SK-N-SH (cell line): ENCODE measurements around the gene RNF167. TPM values are rescaled to one million over a fixed set of nuclear protein-coding genes. Genes with fewer than 3 reads are reported as not detected.

Experiments
- CTCF ChIA-PET: fragments of 300-600, 350-600 bp; formaldehyde crosslinking; extraction: SDS; loops from one replicate; lab custom pipeline; 2021; lab: Yijun Ruan, JAX
- POLR2A ChIA-PET: fragments of 350-600 bp; sonication (Branson Sonifier 250); formaldehyde crosslinking; extraction: SDS; loops from one replicate; lab custom pipeline; 2020; ENCODE audit warnings: antibody characterized with exemption, inconsistent platforms; lab: Yijun Ruan, JAX
- DNase-seq: peaks from one replicate; pipeline ENCODE4 v3.0.0; 2012
- H2AFZ ChIP-seq: fragments of 200-600 bp; sonication (generic); 2 replicates; pipeline ENCODE4 v1.8.1; 2016; ENCODE audit warnings: antibody characterized with exemption, mild to moderate bottlenecking, low read depth
- H3F3A ChIP-seq: fragments of 200-600 bp; sonication (generic); replicated peaks from 2 replicates; pipeline ENCODE3; 2016; ENCODE audit warnings: antibody characterized with exemption, mild to moderate bottlenecking; ENCODE audit not compliant: insufficient read depth
- H3K27ac ChIP-seq, 2 experiments: fragments of 200-500 bp in 1 of 2; fragments of 200-600 bp in 1 of 2; sonication (Bioruptor generic) in 1 of 2; sonication (generic), shearing (Covaris generic) in 1 of 2; 2 replicates each; pipeline versions ENCODE4 v1.5.1 to v1.6.1; 2014 to 2016; ENCODE audit warnings: low read depth in 2 of 2, inconsistent platforms in 1 of 2, low read length in 1 of 2, mild to moderate bottlenecking in 1 of 2, mixed read lengths in 1 of 2
- H3K27me3 ChIP-seq: fragments of 200-600 bp; sonication (generic), shearing (Covaris generic); 2 replicates; pipeline ENCODE4 v1.6.1; 2016; ENCODE audit warnings: mixed run types; ENCODE audit not compliant: insufficient read depth
- H3K36me3 ChIP-seq, 2 experiments: fragments of 200-500 bp in 1 of 2; fragments of 200-600 bp in 1 of 2; sonication (Bioruptor generic) in 1 of 2; sonication (generic) in 1 of 2; replicated peaks in 1 of 2; 2 replicates each; pipeline versions ENCODE3 to v1.5.1; 2014 to 2016; ENCODE audit warnings: low read length in 1 of 2, mild to moderate bottlenecking in 1 of 2; ENCODE audit not compliant: insufficient read depth in 2 of 2, control insufficient read depth in 1 of 2
- H3K4me1 ChIP-seq, 2 experiments: fragments of 200-500 bp in 1 of 2; fragments of 200-600 bp in 1 of 2; sonication (Bioruptor generic) in 1 of 2; sonication (generic), shearing (Covaris generic) in 1 of 2; 2 replicates each; pipeline versions ENCODE4 v1.5.1 to v1.6.1; 2014 to 2016; ENCODE audit warnings: low read depth in 1 of 2, low read length in 1 of 2, mixed run types in 1 of 2; ENCODE audit not compliant: insufficient read depth in 2 of 2, control insufficient read depth in 1 of 2
- H3K4me2 ChIP-seq: fragments of 200-600 bp; sonication (generic), shearing (Covaris generic); 2 replicates; pipeline ENCODE4 v1.6.1; 2017; ENCODE audit warnings: mixed run types
- H3K4me3 ChIP-seq, 2 experiments: fragments of 200-500 bp in 1 of 2; fragments of 200-600 bp in 1 of 2; sonication (Bioruptor generic) in 1 of 2; sonication (generic), shearing (Covaris generic) in 1 of 2; 2 replicates each; pipeline versions ENCODE4 v1.5.1 to v1.8.1; 2014 to 2016; ENCODE audit warnings: low read depth in 2 of 2, inconsistent platforms in 1 of 2, low read length in 1 of 2, mild to moderate bottlenecking in 1 of 2, mixed read lengths in 1 of 2, moderate library complexity in 1 of 2
- H3K79me2 ChIP-seq: fragments of 200-600 bp; sonication (generic); 2 replicates; pipeline ENCODE4 v1.8.1; 2017; ENCODE audit warnings: mild to moderate bottlenecking; ENCODE audit not compliant: insufficient read depth
- H3K9ac ChIP-seq: fragments of 200-600 bp; sonication (generic); 2 replicates; pipeline ENCODE4 v1.6.1; 2017; ENCODE audit warnings: mixed run types
- H3K9me2 ChIP-seq: fragments of 200-600 bp; sonication (generic); 2 replicates; pipeline ENCODE4 v1.6.1; 2017; ENCODE audit warnings: mixed run types
- H3K9me3 ChIP-seq: fragments of 200-600 bp; sonication (generic); 2 replicates; pipeline ENCODE4 v1.6.1; 2017; ENCODE audit warnings: mixed run types, mild to moderate bottlenecking, moderate library complexity
- H4K20me1 ChIP-seq: fragments of 200-600 bp; sonication (generic); 2 replicates; pipeline ENCODE4 v1.6.1; 2017; ENCODE audit warnings: mild to moderate bottlenecking, mixed run types; ENCODE audit not compliant: insufficient read depth
- CHD2 ChIP-seq: fragments of 150-350 bp; IDR thresholded peaks from 2 replicates; pipeline ENCODE4 v1.6.1; 2018; ENCODE audit warnings: low read length; ENCODE audit not compliant: partially characterized antibody
- CTCF ChIP-seq: fragments of 200-600 bp; sonication (generic); IDR thresholded peaks from 2 replicates; pipeline ENCODE4 v1.6.1; 2017; ENCODE audit warnings: antibody characterized with exemption, mild to moderate bottlenecking, moderate library complexity
- ELF1 ChIP-seq: IDR thresholded peaks from 2 replicates; pipeline ENCODE4 v1.4.0; 2012
- EP300 ChIP-seq, 2 experiments: IDR thresholded peaks; 2 replicates each; pipeline versions ENCODE4 v1.4.0 to v1.6.1; 2012; ENCODE audit warnings: borderline replicate concordance in 1 of 2, low read depth in 1 of 2, low read length in 1 of 2
- EZH2phosphoT487 ChIP-seq: fragments of 200-600 bp; sonication (generic); IDR thresholded peaks from 2 replicates; pipeline ENCODE4 v1.6.1; 2017; ENCODE audit warnings: low read depth, mixed run types, mild to moderate bottlenecking, antibody characterized with exemption, moderate library complexity, borderline replicate concordance
- FOSL2 ChIP-seq: IDR thresholded peaks from 2 replicates; pipeline ENCODE4 v1.4.0; 2012; ENCODE audit warnings: low read depth, mild to moderate bottlenecking, moderate library complexity, borderline replicate concordance
- FOXM1 ChIP-seq: IDR thresholded peaks from 2 replicates; pipeline ENCODE4 v1.4.0; 2012; ENCODE audit warnings: low read depth, mild to moderate bottlenecking
- GATA2 ChIP-seq: sonication (generic); formaldehyde crosslinking; IDR thresholded peaks from 2 replicates; pipeline ENCODE4 v1.5.0; 2020; ENCODE audit warnings: mild to moderate bottlenecking, missing genetic modification reagents
- JUND ChIP-seq: IDR thresholded peaks from 2 replicates; pipeline ENCODE4 v1.4.0; 2012
- MAX ChIP-seq: IDR thresholded peaks from 2 replicates; pipeline ENCODE4 v1.4.0; 2012; ENCODE audit warnings: low read depth
- MXI1 ChIP-seq: IDR thresholded peaks from 2 replicates; pipeline ENCODE4 v1.6.1; 2012; ENCODE audit warnings: mild to moderate bottlenecking, low read depth, low read length, improper control_type of control experiment
- PBX3 ChIP-seq: IDR thresholded peaks from 2 replicates; pipeline ENCODE4; 2012
- POLR2AphosphoS5 ChIP-seq: IDR thresholded peaks from 2 replicates; pipeline ENCODE4 v1.6.1; 2012; ENCODE audit warnings: low read depth, low read length
- TAF1 ChIP-seq: IDR thresholded peaks from 2 replicates; pipeline ENCODE4 v1.6.1; 2012; ENCODE audit warnings: low read depth, mild to moderate bottlenecking, low read length, moderate library complexity, borderline replicate concordance
- TEAD4 ChIP-seq: IDR thresholded peaks from 2 replicates; pipeline ENCODE4 v1.4.0; 2012; ENCODE audit warnings: mild to moderate bottlenecking, borderline replicate concordance; ENCODE audit not compliant: insufficient read depth
- YY1 ChIP-seq: IDR thresholded peaks from 2 replicates; pipeline ENCODE4 v1.4.0; 2012; ENCODE audit warnings: low read depth, mild to moderate bottlenecking
- ZBTB33 ChIP-seq: IDR thresholded peaks from 2 replicates; pipeline ENCODE4 v1.4.0; 2012; ENCODE audit warnings: low read depth, borderline replicate concordance
- WGBS: methylation state at CpG from one replicate; pipeline ENCODE4 v1.1.6; 2017; ENCODE audit warnings: low lambda C conversion rate; 5-methylcytosine and 5-hydroxymethylcytosine counted together
- polyA plus RNA-seq, 3 experiments: library from polyadenylated mRNA; depleted of rRNA; stranded (reverse); fragments of >200 nt; gene quantifications; 2 replicates each; pipeline ENCODE4 v1.2.3, GENCODE V29; 2012

Gene RNF167
- polyA plus RNA-seq, 1 of the 3 experiments (the other 2 are of a cell fraction): 115 TPM

- H4K20me1 ChIP-seq: no peaks in the 10 kb centered on the region
- DNase-seq: no peak
- H3K27me3 ChIP-seq: no peaks in the 10 kb centered on the region
- H2AFZ ChIP-seq: no peak overlapping the region
- no peak overlapping the region for H3K4me3 ChIP-seq
- H3K79me2 ChIP-seq: no peaks in the 10 kb centered on the region
- CTCF ChIA-PET: interaction anchor here (1.0 to 1.9 kb wide), 2 partner anchors 11 to 20 kb away, joined by 4 to 8 read pairs; no protein-coding TSS in a partner anchor
- TF ChIP-seq POLR2AphosphoS5: no peak
- TF ChIP-seq ELF1: no peak
- TF ChIP-seq FOXM1: no peak
- TF ChIP-seq MAX: no peak
- TF ChIP-seq PBX3: no peak
- TF ChIP-seq, all 33 proteins: peak for 0
- Histone ChIP-seq H3K36me3 (peaks cover 0 to 48% of the 10 kb centered on the region in 2 experiments), H3K9me2 (no peaks in the 10 kb centered on the region), H3K9me3 (no peaks in the 10 kb centered on the region), H3K27ac (no peak overlapping the region), H3K4me2 (no peak overlapping the region), H3K9ac (no peak overlapping the region), H3F3A (no peaks in the 10 kb centered on the region), H3K4me1 (no peaks in the 10 kb centered on the region)
- POLR2A ChIA-PET: no interaction called here
- WGBS: 91% methylated on average over 10 of the region's 10 CpGs
Observed at GRCh38 chr17:4897198-4897687, 42.8 kb upstream of the RNF167 start.

GRCh38 chr17:4897785-4898184 lies 42.3 kb upstream of the RNF167 start:
- Histone ChIP-seq H4K20me1 (no peaks in the 10 kb centered on the region), H3K9ac (no peak overlapping the region), H3K36me3 (peaks cover 0 to 44% of the 10 kb centered on the region in 2 experiments), H2AFZ (no peak overlapping the region), H3K27me3 (no peaks in the 10 kb centered on the region), H3K27ac (no peak overlapping the region), H3K9me3 (no peaks in the 10 kb centered on the region), H3K4me2 (no peak overlapping the region), H3K9me2 (no peaks in the 10 kb centered on the region), H3K4me3 (no peak overlapping the region), H3F3A (no peaks in the 10 kb centered on the region), H3K79me2 (no peaks in the 10 kb centered on the region), H3K4me1 (peaks cover 0 to 3% of the 10 kb centered on the region in 2 experiments; a peak in 1 of 4 replicates)
- CTCF ChIA-PET: interaction anchor here (2.8 kb wide), 1 partner anchor 11 kb away, joined by 15 read pairs; no protein-coding TSS in a partner anchor
- no peak for TF ChIP-seq JUND
- TF ChIP-seq TAF1: no peak
- TF ChIP-seq ZBTB33: no peak
- TF ChIP-seq FOSL2: no peak
- TF ChIP-seq YY1: no peak
- no peak for TF ChIP-seq POLR2AphosphoS5
- TF ChIP-seq GATA2 (CRISPR knock-in tag): no peak
- no peak for TF ChIP-seq MXI1
- TF ChIP-seq TEAD4: no peak
- TF ChIP-seq CTCF: no peak
- TF ChIP-seq EP300 (IDR thresholded peaks at IDR 0.05; ENCODE audit: borderline replicate concordance in 1 of 2, low read depth in 1 of 2, low read length in 1 of 2): no peak
- no peak for TF ChIP-seq FOXM1
- TF ChIP-seq CHD2: no peak
- TF ChIP-seq EZH2phosphoT487: no peak
- 87% methylated on average over 5 of the region's 5 CpGs for WGBS
- POLR2A ChIA-PET: no interaction called here
- no peak for DNase-seq
